SKM-1 treated with dmso at 0.1 percent for 144 hours (cell line): ENCODE measurements around the gene ANKRD37.

Source experiments
- DNase-seq: peaks from one replicate; lab custom pipeline; 2025; ENCODE audit not compliant: unreplicated experiment; lab: John Stamatoyannopoulos, UW

Gene ANKRD37

DNA sequence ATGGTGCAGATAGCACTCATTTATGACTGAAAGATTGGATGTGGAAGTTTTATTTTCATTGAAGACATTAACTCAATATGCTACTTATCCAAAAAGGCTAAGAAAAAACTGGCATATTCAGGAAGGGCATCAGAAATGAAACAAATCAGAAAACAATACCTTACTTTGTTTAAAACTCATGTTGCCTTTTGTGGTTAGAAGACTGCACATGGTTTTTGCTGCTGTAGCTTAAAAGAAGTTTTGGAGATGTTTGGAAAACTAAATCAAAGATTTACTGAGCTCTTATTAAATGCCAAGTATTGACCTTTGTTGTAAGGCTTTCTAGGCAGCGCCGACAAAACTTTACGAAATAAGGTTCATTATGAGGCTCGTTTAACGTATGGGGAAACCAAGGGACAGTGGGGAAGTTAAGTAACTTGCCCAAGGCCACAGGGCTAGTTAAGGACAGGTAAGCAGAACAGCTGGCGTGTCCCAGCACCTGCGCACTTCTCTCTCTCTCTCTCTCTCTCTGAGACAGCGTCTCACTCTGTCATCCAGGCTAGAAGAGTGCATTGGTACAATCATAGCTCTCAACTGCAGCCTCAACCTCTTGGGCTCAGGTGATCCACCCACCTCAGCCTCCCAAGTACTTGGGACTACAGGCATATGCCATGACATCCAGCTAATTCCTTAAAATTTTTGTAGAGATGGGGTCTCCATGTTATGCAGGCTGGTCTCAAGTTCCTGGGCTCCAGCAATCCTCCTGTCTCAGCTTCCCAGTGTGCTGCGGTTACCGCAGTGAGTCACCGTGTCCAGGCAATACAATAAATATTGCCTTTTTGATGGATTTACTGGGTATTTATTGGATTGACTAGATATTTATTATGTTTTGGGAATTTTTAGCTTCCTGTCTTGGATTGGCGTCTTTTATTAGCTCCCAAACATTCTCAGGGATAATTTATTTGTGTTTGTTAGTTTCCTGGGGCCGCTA is 17.0 kb upstream of the ANKRD37 start:
- no peak for DNase-seq

GRCh38 chr4:185380320-185380719 is 16.3 kb upstream of the ANKRD37 start:
- no peak for DNase-seq

GRCh38 chr4:185381288-185382196 is 15.1 kb upstream of the ANKRD37 start:
- DNase-seq = no peak

GRCh38 chr4:185382754-185383153 is 13.9 kb upstream of the ANKRD37 start:
- no peak for DNase-seq

GRCh38 chr4:185383451-185383850 is 13.2 kb upstream of the ANKRD37 start:
- no peak for DNase-seq

- no peak for DNase-seq
Observed at GRCh38 chr4:185384061-185384460, 12.6 kb upstream of the ANKRD37 start.

- DNase-seq = no peak
Observed at GRCh38 chr4:185384930-185385331, 11.7 kb upstream of the ANKRD37 start.

DNA sequence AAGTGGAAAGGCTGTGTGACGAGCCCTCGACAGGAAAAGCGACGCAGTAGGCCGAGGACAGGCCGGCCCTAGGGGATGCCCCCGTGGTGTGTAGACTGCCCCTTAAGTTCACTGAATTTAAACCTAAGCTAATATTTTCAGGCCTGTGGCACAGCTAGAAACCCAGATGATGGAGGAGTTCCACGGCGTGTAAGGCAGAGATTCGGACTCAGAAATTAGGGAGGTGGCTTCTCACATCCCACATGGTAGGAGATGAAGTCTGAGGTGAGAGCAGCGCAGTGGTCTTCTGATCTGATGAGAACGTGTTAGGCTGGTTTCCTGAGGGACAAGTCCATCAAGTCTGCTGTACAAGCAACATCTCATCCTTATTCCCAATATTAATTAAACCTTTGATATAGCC is 8.7 kb upstream of the ANKRD37 start:
- no peak for DNase-seq

- no peak for DNase-seq
Observed at GRCh38 chr4:185390941-185391340, 5.7 kb upstream of the ANKRD37 start.

DNA sequence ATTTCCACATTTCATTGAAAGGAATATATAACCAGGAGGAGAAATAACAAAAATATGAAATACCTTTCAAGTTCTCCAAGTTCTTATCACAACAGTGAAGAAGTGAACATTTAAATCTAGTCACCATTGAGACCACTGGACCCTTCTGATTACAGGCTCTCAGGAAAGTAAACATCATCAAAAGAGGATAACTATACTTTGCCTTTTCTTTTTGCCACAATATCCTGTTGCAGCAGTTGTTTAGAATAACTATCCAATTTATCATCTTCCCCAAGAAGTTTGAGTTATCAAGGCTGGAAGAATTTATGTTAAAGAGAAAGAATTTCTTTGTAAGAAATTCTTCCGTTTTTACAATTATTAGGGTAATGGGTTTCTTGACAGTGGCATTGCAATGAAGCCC is 4.5 kb upstream of the ANKRD37 start:
- DNase-seq = no peak

- DNase-seq = no peak
Observed at GRCh38 chr4:185394568-185395237, 1.9 kb upstream of the ANKRD37 start.

- no peak for DNase-seq
Observed at GRCh38 chr4:185395238-185395955, 1.2 kb upstream of the ANKRD37 start, which contains the start of gene LRP2BP. TSS of gene LRP2BP (minus strand) at chr4:185395924. CDS start at chr4:185378186, 17,738 bp downstream.

GRCh38 chr4:185395956-185396723 is 501 bp upstream of the ANKRD37 start:
- peak; percentile 90 for DNase-seq

GRCh38 chr4:185398618-185399017 is 2.0 kb downstream of the ANKRD37 start:
- DNase-seq = no peak

GRCh38 chr4:185399466-185399865 is 2.8 kb downstream of the ANKRD37 start:
- DNase-seq = no peak

DNA sequence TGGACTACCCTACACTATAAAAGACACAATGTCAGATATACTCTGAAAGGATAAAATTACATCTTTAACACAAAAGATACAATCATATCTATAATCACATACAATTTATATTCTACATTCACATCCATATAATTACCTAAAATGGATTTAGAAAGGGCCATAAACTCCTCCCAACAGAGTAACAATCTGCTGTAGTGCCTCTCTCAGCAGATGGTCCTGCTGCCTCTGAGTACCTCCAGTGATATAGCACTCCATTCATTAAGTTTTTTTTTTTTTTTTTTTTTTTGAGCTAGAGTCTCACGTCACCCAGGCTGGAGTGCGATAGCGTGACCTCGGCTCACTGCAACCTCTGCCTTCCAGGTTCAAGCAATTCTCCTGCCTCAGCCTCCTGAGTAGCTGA is 7.4 kb downstream of the ANKRD37 start:
- DNase-seq = no peak

DNA sequence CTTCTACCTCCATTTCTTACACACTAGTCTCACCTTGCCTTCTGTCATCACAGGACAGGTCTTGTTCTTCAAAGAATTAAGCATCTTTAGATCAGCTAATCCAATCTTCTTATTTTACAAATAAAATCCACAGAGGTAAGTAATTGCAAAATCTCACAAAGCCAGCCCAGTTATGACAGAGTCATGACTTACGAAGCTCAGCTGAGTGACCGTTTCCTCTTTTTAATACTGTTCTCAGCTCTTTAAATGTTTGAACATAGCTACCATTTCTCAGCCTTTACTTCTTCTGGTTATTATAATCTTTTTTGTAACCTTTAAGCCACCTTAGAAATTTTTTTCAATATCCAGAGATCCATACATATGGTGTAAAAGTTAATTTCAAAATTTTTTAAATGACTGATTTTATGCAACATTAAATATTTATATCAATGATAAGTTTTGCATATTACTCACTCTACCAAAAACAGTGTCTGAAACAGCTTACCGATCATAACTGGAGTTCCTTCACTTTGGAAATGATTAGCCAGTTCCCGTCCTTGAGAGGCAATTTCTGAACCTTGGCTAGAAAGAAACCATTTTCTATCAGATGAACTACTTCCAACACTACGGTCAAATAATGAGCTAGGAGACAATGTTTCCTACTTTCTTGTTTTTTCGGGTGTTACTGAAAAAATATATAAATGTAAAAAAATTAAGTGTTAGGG is 8.8 kb downstream of the ANKRD37 start:
- DNase-seq = no peak

DNA sequence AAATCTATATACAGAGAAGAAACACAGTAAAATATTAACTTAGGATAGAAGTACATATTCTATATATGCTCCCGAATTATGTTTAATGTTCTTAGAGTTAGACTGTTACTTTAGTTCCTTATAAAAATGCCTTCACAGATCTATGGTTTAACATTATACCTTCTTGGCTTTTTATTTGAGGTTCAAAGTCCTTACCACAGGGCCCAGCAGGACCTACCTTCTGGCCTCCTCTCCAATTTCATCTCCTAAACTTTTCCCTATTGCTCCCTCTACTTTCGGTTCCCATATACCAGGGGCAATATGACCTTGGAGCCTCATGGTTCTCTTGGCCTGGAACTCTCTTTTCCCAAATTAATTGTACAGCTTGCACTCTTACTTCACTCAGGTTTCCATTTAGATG is 11.8 kb downstream of the ANKRD37 start:
- DNase-seq = no peak

GRCh38 chr4:185411849-185412248 is 15.2 kb downstream of the ANKRD37 start:
- DNase-seq = no peak
